Spleen (tissue), 11 donors: ENCODE data around the gene FBLIM1. TPM values are rescaled to one million over a fixed set of nuclear protein-coding genes. Genes with fewer than 3 reads are reported as not detected.

ENCODE experiments used
- DNase-seq: peaks from one replicate; pipeline ENCODE4 v3.0.0-alpha.2; 2020
- H3K27ac ChIP-seq, 8 donors: fragments of 200-600 bp; sonication (generic) in 7 of 8; 1 replicate in 4 of 8; 2 replicates in 4 of 8; pipeline versions ENCODE4 v1.5.0 to v1.8.0; 2016 to 2021; ENCODE audit warnings: inconsistent platforms in 4 of 8, mild to moderate bottlenecking in 4 of 8, moderate library complexity in 1 of 8
- H3K27me3 ChIP-seq, 7 donors: fragments of 200-600 bp; sonication (generic) in 6 of 7; replicated peaks in 1 of 7; 1 replicate in 4 of 7; 2 replicates in 3 of 7; pipeline versions ENCODE4 v1.5.0 to v1.8.0; 2016 to 2021; ENCODE audit warnings: inconsistent platforms in 3 of 7, mild to moderate bottlenecking in 1 of 7
- H3K36me3 ChIP-seq, 6 donors: fragments of 200-600 bp; sonication (generic) in 5 of 6; 1 replicate in 4 of 6; 2 replicates in 2 of 6; pipeline versions ENCODE4 v1.5.0 to v1.8.0; 2016 to 2021; ENCODE audit warnings: inconsistent platforms in 2 of 6
- H3K4me1 ChIP-seq, 6 donors: fragments of 200-600 bp; sonication (generic) in 5 of 6; 1 replicate in 3 of 6; 2 replicates in 3 of 6; pipeline versions ENCODE4 v1.5.0 to v1.8.0; 2016 to 2021; ENCODE audit warnings: inconsistent platforms in 3 of 6
- H3K4me3 ChIP-seq, 8 donors: fragments of 200-600 bp; sonication (generic) in 7 of 8; 1 replicate in 4 of 8; 2 replicates in 4 of 8; pipeline versions ENCODE4 v1.5.0 to v1.8.0; 2016 to 2021; ENCODE audit warnings: inconsistent platforms in 4 of 8, mild to moderate bottlenecking in 4 of 8, moderate library complexity in 2 of 8
- H3K9me3 ChIP-seq, 8 donors: fragments of 200-600 bp; sonication (generic) in 7 of 8; 1 replicate in 4 of 8; 2 replicates in 4 of 8; pipeline versions ENCODE4 v1.5.0 to v1.8.0; 2016 to 2021; ENCODE audit warnings: inconsistent platforms in 4 of 8
- POLR2A ChIP-seq, 3 donors: fragments of 450-650 bp; IDR thresholded peaks; one replicate each; pipeline ENCODE4 v1.5.1; 2017; ENCODE audit warnings: antibody characterized with exemption in 3 of 3, mild to moderate bottlenecking in 1 of 3
- POLR2AphosphoS5 ChIP-seq, 3 donors: sonication (generic); formaldehyde crosslinking; IDR thresholded peaks; one replicate each; pipeline ENCODE4 v1.5.1; 2017; ENCODE audit warnings: antibody characterized with exemption in 3 of 3
- WGBS, 5 donors: extraction: QIAGEN DNeasy Blood & Tissue Kit in 3 of 5; methylation state at CpG; one replicate each; pipeline versions ENCODE4 v1.1.5 to v1.1.7; 2013 to 2018; 5-methylcytosine and 5-hydroxymethylcytosine counted together
- intact Hi-C: fragments of 100-400 bp; cut with DNase I; formaldehyde crosslinking; loops from one replicate; pipeline ENCODE4 v1.15.0; 2023; ENCODE audit warnings: low total_unique reads
- polyA plus RNA-seq, 3 donors: library from polyadenylated mRNA; stranded (reverse); fragments of 200-250 nt; gene quantifications; one replicate each; pipeline ENCODE4 v1.2.1, GENCODE V29; 2013
- total RNA-seq, 7 donors: library from RNA; depleted of rRNA in 3 of 7; stranded (reverse); fragments of >200 nt in 3 of 7; fragmentation: NEBNext Ultra II Directional in 4 of 7; extraction: Animal tissue kit (Norgen Biotek cat#: 25700) in 4 of 7; gene quantifications; one replicate each; pipeline versions ENCODE4 v1.1.0 to v1.2.1, GENCODE V29; 2016 to 2021
- TF ChIP-seq, protein P1 (sequence below), 11 experiments: fragments of 200-600 bp in 7 of 11; fragments of 450-650 bp in 4 of 11; sonication (generic) in 4 of 11; IDR thresholded peaks in 8 of 11; conservative IDR thresholded peaks in 3 of 11; 1 replicate in 7 of 11; 2 replicates in 4 of 11; pipeline versions ENCODE4 v1.4.0 to v1.8.0; 2016 to 2021; ENCODE audit warnings: antibody characterized with exemption in 11 of 11, inconsistent platforms in 4 of 11, mild to moderate bottlenecking in 1 of 11
- donor health status: healthy with polysubstance abuse.
- donor health status: DM: no; HTN: no; CAD: no; lungs with moderate emphysema.
- donor health status: DM: no; HTN: no; CAD: no.
- donor health status: Bipolar disorder and iron deficiency.
- donor health status: healthy.
- donor health status: DM: no; HTN: no; CAD: no.
- donor health status: DM: yes; HTN: yes; CAD: no.

The FBLIM1 gene
- total and polyA plus RNA-seq, 10 donors = 7.2 to 89.1 (median 32.7) TPM

DNA sequence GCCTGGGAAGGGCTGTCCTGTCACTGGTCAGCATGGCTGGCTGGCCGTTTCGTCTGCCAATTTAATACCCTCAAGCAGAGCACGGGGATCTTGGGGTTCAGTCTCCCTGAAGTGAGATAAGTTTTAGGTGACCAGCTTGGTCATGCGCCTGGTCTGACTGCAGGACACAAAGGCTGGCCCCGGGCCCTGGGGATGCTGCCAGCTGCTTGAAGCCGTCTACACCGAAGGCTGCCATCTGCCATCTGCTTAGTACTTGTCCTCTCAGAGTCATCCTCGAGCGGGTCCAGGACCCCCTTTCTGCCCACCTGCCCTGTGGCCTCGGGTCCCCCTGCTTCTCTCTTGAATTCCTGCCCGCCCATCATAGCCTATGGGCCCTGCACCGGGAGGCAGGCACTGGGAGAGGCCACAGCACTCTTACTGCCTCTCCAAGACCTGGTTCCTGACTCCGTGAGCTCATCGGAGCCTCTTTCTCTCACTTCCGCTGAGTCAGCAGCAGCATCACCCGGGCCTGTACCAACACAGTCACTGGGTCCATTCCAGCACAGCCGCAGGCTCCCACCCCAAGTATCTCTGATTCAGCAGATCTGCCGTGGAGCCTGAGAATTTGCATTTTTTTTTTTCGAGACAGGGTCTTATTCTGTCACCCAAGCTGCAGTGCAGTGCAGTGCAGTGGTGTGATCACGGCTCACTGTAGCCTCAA is 7.0 kb downstream of the FBLIM1 start:
- intact Hi-C loops = no loop called here
- Histone ChIP-seq H3K4me3 (no peak overlapping the region), H3K9me3 (no peaks in the 10 kb centered on the region), H3K4me1 (peaks cover 0 to 36% (median 13%) of the 10 kb centered on the region in 6 donors), H3K27me3 (peaks cover 0 to 34% (median 2%) of the 10 kb centered on the region in 7 donors), H3K36me3 (peaks cover 0 to 33% (median 0%) of the 10 kb centered on the region in 6 donors), H3K27ac (no peak overlapping the region)
- TF ChIP-seq POLR2A (IDR thresholded peaks at IDR 0.05) = no peak
- TF ChIP-seq, protein P1, sequence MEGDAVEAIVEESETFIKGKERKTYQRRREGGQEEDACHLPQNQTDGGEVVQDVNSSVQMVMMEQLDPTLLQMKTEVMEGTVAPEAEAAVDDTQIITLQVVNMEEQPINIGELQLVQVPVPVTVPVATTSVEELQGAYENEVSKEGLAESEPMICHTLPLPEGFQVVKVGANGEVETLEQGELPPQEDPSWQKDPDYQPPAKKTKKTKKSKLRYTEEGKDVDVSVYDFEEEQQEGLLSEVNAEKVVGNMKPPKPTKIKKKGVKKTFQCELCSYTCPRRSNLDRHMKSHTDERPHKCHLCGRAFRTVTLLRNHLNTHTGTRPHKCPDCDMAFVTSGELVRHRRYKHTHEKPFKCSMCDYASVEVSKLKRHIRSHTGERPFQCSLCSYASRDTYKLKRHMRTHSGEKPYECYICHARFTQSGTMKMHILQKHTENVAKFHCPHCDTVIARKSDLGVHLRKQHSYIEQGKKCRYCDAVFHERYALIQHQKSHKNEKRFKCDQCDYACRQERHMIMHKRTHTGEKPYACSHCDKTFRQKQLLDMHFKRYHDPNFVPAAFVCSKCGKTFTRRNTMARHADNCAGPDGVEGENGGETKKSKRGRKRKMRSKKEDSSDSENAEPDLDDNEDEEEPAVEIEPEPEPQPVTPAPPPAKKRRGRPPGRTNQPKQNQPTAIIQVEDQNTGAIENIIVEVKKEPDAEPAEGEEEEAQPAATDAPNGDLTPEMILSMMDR (IDR thresholded peaks at IDR 0.05 in 8 of 11, conservative IDR thresholded peaks at IDR 0.05 in 3 of 11) = no peak
- WGBS, 5 donors = 75 to 93% (median 86%) methylated on average over 20 of the region's 20 CpGs
- no peak for DNase-seq

DNA sequence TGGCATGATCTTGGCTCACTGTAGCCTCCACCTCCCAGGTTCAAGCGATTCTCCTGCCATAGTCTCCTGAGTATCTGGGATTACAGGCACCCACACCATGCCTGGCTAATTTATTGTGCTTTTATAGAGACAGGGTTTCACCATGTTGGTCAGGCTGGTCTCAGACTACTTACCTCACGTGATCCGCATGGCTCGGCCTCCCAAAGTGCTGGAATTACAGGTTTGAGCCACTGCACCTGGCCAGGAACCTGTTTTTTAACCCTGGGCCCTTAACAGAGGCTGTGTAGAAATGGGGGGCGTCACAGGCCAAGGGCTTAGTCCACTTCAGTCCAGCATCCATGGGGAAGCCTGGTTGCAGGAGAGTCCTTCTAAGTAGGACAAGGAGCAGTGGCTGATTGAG is 9.3 kb downstream of the FBLIM1 start:
- Histone ChIP-seq H3K9me3 (no peaks in the 10 kb centered on the region), H3K27me3 (peaks cover 0 to 38% (median 0%) of the 10 kb centered on the region in 7 donors), H3K36me3 (peaks cover 0 to 37% (median 0%) of the 10 kb centered on the region in 6 donors), H3K4me1 (peaks cover 0 to 22% (median under 1%) of the 10 kb centered on the region in 6 donors), H3K27ac (no peak overlapping the region), H3K4me3 (no peak overlapping the region)
- no peak for DNase-seq
- TF ChIP-seq POLR2AphosphoS5 (IDR thresholded peaks at IDR 0.05) = no peak
- TF ChIP-seq, protein P1 (IDR thresholded peaks at IDR 0.05 in 8 of 11, conservative IDR thresholded peaks at IDR 0.05 in 3 of 11) = no peak
- TF ChIP-seq POLR2A (IDR thresholded peaks at IDR 0.05) = no peak
- intact Hi-C loops = no loop called here
- 79 to 96% (median 89%) methylated on average over 5 of the region's 5 CpGs for WGBS, 5 donors

DNA sequence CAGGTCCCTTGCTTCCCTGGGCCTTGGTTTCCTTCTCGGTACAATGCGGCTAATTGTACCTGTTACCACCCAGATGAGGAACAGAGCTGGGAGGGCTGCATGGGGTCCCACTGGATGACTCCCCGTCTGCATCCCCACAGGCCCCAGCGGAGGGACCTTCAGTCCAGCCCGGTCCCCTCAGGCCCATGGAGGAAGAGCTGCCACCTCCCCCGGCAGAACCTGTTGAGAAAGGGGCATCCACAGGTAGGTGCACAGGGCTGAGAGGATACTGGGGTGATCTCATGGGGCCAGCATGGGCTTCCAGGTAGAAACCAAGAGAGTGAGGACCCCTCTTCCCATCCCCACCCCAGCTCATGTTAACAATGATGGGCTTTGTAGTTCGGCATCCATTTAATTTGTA is 9.8 kb downstream of the FBLIM1 start:
- TF ChIP-seq POLR2A (IDR thresholded peaks at IDR 0.05) (no peak), POLR2AphosphoS5 (IDR thresholded peaks at IDR 0.05) (no peak)
- TF ChIP-seq, protein P1 (IDR thresholded peaks at IDR 0.05 in 8 of 11, conservative IDR thresholded peaks at IDR 0.05 in 3 of 11) = no peak
- Histone ChIP-seq H3K4me3 (no peak overlapping the region), H3K27me3 (peaks cover 0 to 38% (median 0%) of the 10 kb centered on the region in 7 donors), H3K4me1 (peaks cover 0 to 18% (median 0%) of the 10 kb centered on the region in 6 donors), H3K36me3 (peaks cover 0 to 37% (median 0%) of the 10 kb centered on the region in 6 donors), H3K27ac (no peak overlapping the region), H3K9me3 (no peaks in the 10 kb centered on the region)
- DNase-seq = no peak
- 90 to 95% (median 92%) methylated on average over 7 of the region's 7 CpGs for WGBS, 5 donors
- intact Hi-C loops = no loop called here

DNA sequence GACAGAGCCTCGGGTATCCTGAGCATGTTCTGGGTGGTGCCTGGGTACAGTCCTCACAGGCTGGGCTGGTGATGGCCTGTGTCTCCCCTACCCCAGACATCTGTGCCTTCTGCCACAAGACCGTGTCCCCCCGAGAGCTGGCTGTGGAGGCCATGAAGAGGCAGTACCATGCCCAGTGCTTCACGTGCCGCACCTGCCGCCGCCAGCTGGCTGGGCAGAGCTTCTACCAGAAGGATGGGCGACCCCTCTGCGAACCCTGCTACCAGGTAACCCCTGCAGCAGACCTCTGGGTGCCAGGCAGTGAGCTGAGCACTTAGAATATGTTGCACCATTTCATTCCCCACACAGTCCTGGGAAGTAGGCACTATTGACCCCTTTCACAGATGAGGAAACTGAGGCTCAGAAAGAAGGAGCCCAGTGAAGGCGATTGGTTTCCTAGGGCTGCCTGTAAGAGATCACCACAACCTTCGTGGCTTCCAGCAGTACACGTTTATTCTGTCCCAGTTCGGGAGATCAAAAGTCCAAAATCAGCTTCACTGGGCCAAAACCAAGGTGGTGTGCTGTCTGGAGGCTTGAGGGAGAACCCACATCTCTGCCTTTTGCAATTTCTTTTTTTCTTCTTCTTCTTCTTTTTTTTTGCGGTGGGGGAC is 11.8 kb downstream of the FBLIM1 start:
- DNase-seq = no peak
- H3K27me3 ChIP-seq = peaks cover 0 to 29% (median 0%) of the 10 kb centered on the region in 7 donors
- no peak overlapping the region for H3K27ac ChIP-seq
- intact Hi-C loops = no loop called here
- no peak for TF ChIP-seq POLR2AphosphoS5 (IDR thresholded peaks at IDR 0.05)
- TF ChIP-seq, protein P1 (IDR thresholded peaks at IDR 0.05 in 8 of 11, conservative IDR thresholded peaks at IDR 0.05 in 3 of 11) = no peak
- TF ChIP-seq POLR2A (IDR thresholded peaks at IDR 0.05) = no peak
- H3K4me1 ChIP-seq = peaks cover 0 to 9% (median 0%) of the 10 kb centered on the region in 6 donors
- H3K4me3 ChIP-seq = no peak overlapping the region
- H3K36me3 ChIP-seq = peaks cover 0 to 40% (median 0%) of the 10 kb centered on the region in 6 donors
- no peaks in the 10 kb centered on the region for H3K9me3 ChIP-seq
- 83 to 91% (median 88%) methylated on average over 11 to 14 of the region's 14 CpGs for WGBS, 5 donors
